CD14-positive monocyte (primary cell): ENCODE data around the gene VASN. TPM values are rescaled to one million over a fixed set of nuclear protein-coding genes. Genes with fewer than 3 reads are reported as not detected.

Experiments used
- DNase-seq, 3 donors: peaks; one replicate each; pipeline ENCODE4 v3.0.0-alpha.2; 2011 to 2022
- H2AFZ ChIP-seq: 2 replicates; pipeline ENCODE4 v1.6.0; 2012; ENCODE audit warnings: mild to moderate bottlenecking, low read depth, low read length, inconsistent platforms; ENCODE audit not compliant: insufficient read depth, poor library complexity, severe bottlenecking
- H3K27ac ChIP-seq, 2 donors: 1 replicate in 1 of 2; 2 replicates in 1 of 2; pipeline ENCODE4 v1.5.1; 2012 to 2013; ENCODE audit warnings: low read length in 2 of 2, control low read depth in 1 of 2, inconsistent platforms in 1 of 2, low read depth in 1 of 2, mild to moderate bottlenecking in 1 of 2
- H3K27me3 ChIP-seq, 2 donors: one replicate each; pipeline versions ENCODE4 v1.6.0 to v1.6.1; 2011 to 2013; ENCODE audit warnings: low read length in 2 of 2; ENCODE audit not compliant: control insufficient read depth in 2 of 2, insufficient read depth in 2 of 2
- H3K36me3 ChIP-seq, 2 donors: replicated peaks in 1 of 2; 1 replicate in 1 of 2; 2 replicates in 1 of 2; pipeline versions ENCODE4 v1.5.1 to v1.6.1; 2012 to 2013; ENCODE audit warnings: low read length in 2 of 2, control low read depth in 1 of 2, inconsistent platforms in 1 of 2, mild to moderate bottlenecking in 1 of 2; ENCODE audit not compliant: insufficient read depth in 2 of 2, control insufficient read depth in 1 of 2
- H3K4me1 ChIP-seq, 2 donors: 1 replicate in 1 of 2; 2 replicates in 1 of 2; pipeline versions ENCODE4 v1.5.1 to v1.6.1; 2012 to 2013; ENCODE audit warnings: low read length in 2 of 2, control low read depth in 1 of 2, inconsistent platforms in 1 of 2, mild to moderate bottlenecking in 1 of 2, moderate library complexity in 1 of 2; ENCODE audit not compliant: insufficient read depth in 2 of 2, control insufficient read depth in 1 of 2
- H3K4me2 ChIP-seq: replicated peaks from 2 replicates; pipeline ENCODE3; 2012; ENCODE audit warnings: low read length, moderate library complexity, mild to moderate bottlenecking; ENCODE audit not compliant: poor library complexity, severe bottlenecking; ENCODE audit errors: extremely low read depth
- H3K4me3 ChIP-seq, 3 experiments: fragments of 200-600 bp in 1 of 3; sonication (generic) in 1 of 3; replicated peaks in 1 of 3; 1 replicate in 2 of 3; 2 replicates in 1 of 3; pipeline ENCODE4 v1.5.1; 2011 to 2013; ENCODE audit warnings: low read length in 3 of 3, mild to moderate bottlenecking in 3 of 3, control low read depth in 2 of 3, low read depth in 2 of 3, inconsistent platforms in 1 of 3, moderate library complexity in 1 of 3
- H3K79me2 ChIP-seq: 2 replicates; pipeline ENCODE4 v1.6.0; 2012; ENCODE audit warnings: mild to moderate bottlenecking, control low read depth, inconsistent platforms, low read length, moderate library complexity; ENCODE audit not compliant: insufficient read depth
- H3K9ac ChIP-seq: 2 replicates; pipeline ENCODE4 v1.6.0; 2017; ENCODE audit warnings: low read length, mild to moderate bottlenecking; ENCODE audit not compliant: insufficient read depth, poor library complexity, severe bottlenecking
- H3K9me3 ChIP-seq, 2 donors: replicated peaks in 1 of 2; 1 replicate in 1 of 2; 2 replicates in 1 of 2; pipeline versions ENCODE4 v1.5.1 to v1.6.1; 2012 to 2013; ENCODE audit warnings: low read length in 2 of 2, control low read depth in 1 of 2; ENCODE audit not compliant: control insufficient read depth in 1 of 2, insufficient read depth in 1 of 2
- H4K20me1 ChIP-seq: 2 replicates; pipeline ENCODE4 v1.6.0; 2012; ENCODE audit warnings: mild to moderate bottlenecking, low read length, control low read depth, moderate library complexity; ENCODE audit not compliant: insufficient read depth
- H3K27ac Mint-ChIP-seq, 7 donors: one replicate each; pipeline ENCODE4 v1.8.0; 2020; ENCODE audit warnings: mild to moderate bottlenecking in 7 of 7, mixed read lengths in 7 of 7, moderate library complexity in 6 of 7, inconsistent platforms in 2 of 7
- H3K27me3 Mint-ChIP-seq, 3 donors: one replicate each; pipeline ENCODE4 v1.8.0; 2021 to 2022; ENCODE audit warnings: low read depth in 3 of 3, mild to moderate bottlenecking in 3 of 3, mixed read lengths in 3 of 3, moderate library complexity in 3 of 3, inconsistent platforms in 1 of 3
- H3K36me3 Mint-ChIP-seq, 2 donors: one replicate each; pipeline ENCODE4 v1.8.0; 2020; ENCODE audit warnings: mixed read lengths in 2 of 2, inconsistent platforms in 1 of 2, mild to moderate bottlenecking in 1 of 2
- H3K4me1 Mint-ChIP-seq: one replicate; pipeline ENCODE4 v1.8.0; 2020; ENCODE audit warnings: mild to moderate bottlenecking, mixed read lengths
- H3K4me3 Mint-ChIP-seq, 2 donors: one replicate each; pipeline ENCODE4 v1.8.0; 2020; ENCODE audit warnings: mild to moderate bottlenecking in 2 of 2, mixed read lengths in 2 of 2, moderate library complexity in 1 of 2
- H3K9me3 Mint-ChIP-seq, 7 donors: one replicate each; pipeline ENCODE4 v1.8.0; 2020 to 2022; ENCODE audit warnings: mixed read lengths in 7 of 7, mild to moderate bottlenecking in 6 of 7, moderate library complexity in 6 of 7, inconsistent platforms in 2 of 7
- CTCF ChIP-seq: fragments of 200-600 bp; IDR thresholded peaks from one replicate; pipeline ENCODE4 v1.8.0; 2022; ENCODE audit warnings: antibody characterized with exemption, mild to moderate bottlenecking
- WGBS: methylation state at CpG from one replicate; pipeline ENCODE4 v1.1.5; 2013; ENCODE audit warnings: missing lambda C conversion rate; ENCODE audit not compliant: insufficient coverage; 5-methylcytosine and 5-hydroxymethylcytosine counted together
- intact Hi-C, 2 donors: fragments of 100-400 bp; cut with micrococcal nuclease; formaldehyde crosslinking; loops; one replicate each; pipeline versions ENCODE4 v1.15.0 to v1.15.1; 2023
- polyA plus RNA-seq, 3 donors: library from polyadenylated mRNA; depleted of rRNA in 1 of 3; unstranded in 2 of 3; stranded (reverse) in 1 of 3; fragments of 300-500 nt in 2 of 3; fragments of >200 nt in 1 of 3; fragmentation: Illumina TruSeq in 2 of 3; gene quantifications; 1 replicate in 2 of 3; 2 replicates in 1 of 3; pipeline ENCODE4 v1.2.3, GENCODE V29; 2012 to 2021

VASN gene
- polyA plus RNA-seq, 3 donors: 0.03 TPM; not detected in 2

GRCh38 chr16:4344983-4345835, 26.4 kb upstream of the VASN start:
- H3K4me1 ChIP-seq: peaks cover 48 to 55% of the 10 kb centered on the region in 2 donors
- Mint-ChIP-seq H3K4me3 (peak overlapping the region; percentile 27 to 30), H3K4me1 (peaks cover 48% of the 10 kb centered on the region), H3K36me3 (peaks cover 23 to 35% of the 10 kb centered on the region in 2 donors), H3K27ac (peak overlapping the region; percentile 85 to 95 (median 93)), H3K27me3 (peaks cover 0 to 2% (median 0%) of the 10 kb centered on the region in 3 donors), H3K9me3 (peaks cover 0 to 5% (median 0%) of the 10 kb centered on the region in 7 donors)
- no peak overlapping the region for H2AFZ ChIP-seq
- TF ChIP-seq CTCF: no peak
- no peaks in the 10 kb centered on the region for H3K9me3 ChIP-seq
- WGBS: 90% methylated on average over 22 of the region's 26 CpGs
- peak overlapping the region in 1 of 3 experiments; percentile 43 for H3K4me3 ChIP-seq
- H3K27me3 ChIP-seq: no peaks in the 10 kb centered on the region
- H4K20me1 ChIP-seq: peaks cover 70% of the 10 kb centered on the region
- peaks cover 62% of the 10 kb centered on the region for H3K79me2 ChIP-seq
- peak overlapping the region; percentile 55 for H3K4me2 ChIP-seq
- H3K36me3 ChIP-seq: peaks cover 28 to 29% of the 10 kb centered on the region in 2 donors
- intact Hi-C loops: no loop called here
- peak overlapping the region; percentile 15 for H3K9ac ChIP-seq
- peak overlapping the region; percentile 55 to 77 for H3K27ac ChIP-seq
- no peak for DNase-seq

GRCh38 chr16:4345836-4346781, 25.5 kb upstream of the VASN start:
- H3K27me3 ChIP-seq: no peaks in the 10 kb centered on the region
- Mint-ChIP-seq H3K9me3 (peaks cover 0 to 5% (median 0%) of the 10 kb centered on the region in 7 donors), H3K27me3 (peaks cover 0 to 2% (median 0%) of the 10 kb centered on the region in 3 donors), H3K36me3 (peaks cover 15 to 26% of the 10 kb centered on the region in 2 donors), H3K27ac (peak overlapping the region; percentile 85 to 95 (median 93)), H3K4me1 (peaks cover 53% of the 10 kb centered on the region), H3K4me3 (peak overlapping the region in 1 of 2 donors; percentile 73)
- peaks cover 70% of the 10 kb centered on the region for H3K79me2 ChIP-seq
- H2AFZ ChIP-seq: no peak overlapping the region
- TF ChIP-seq CTCF: no peak
- WGBS: 29% methylated on average over 7 of the region's 14 CpGs
- peak; percentile 34 to 62 (median 40) for DNase-seq
- H3K4me1 ChIP-seq: peaks cover 53 to 61% of the 10 kb centered on the region in 2 donors
- peak overlapping the region; percentile 55 for H3K4me2 ChIP-seq
- peak overlapping the region; percentile 15 for H3K9ac ChIP-seq
- H3K27ac ChIP-seq: peak overlapping the region; percentile 72 to 77
- H3K4me3 ChIP-seq: peak overlapping the region in 1 of 3 experiments; percentile 43
- intact Hi-C loops: no loop called here
- H3K9me3 ChIP-seq: no peaks in the 10 kb centered on the region
- H3K36me3 ChIP-seq: peaks cover 19 to 20% of the 10 kb centered on the region in 2 donors
- peaks cover 67% of the 10 kb centered on the region for H4K20me1 ChIP-seq
